GOT3 (cell line): Measurements from ENCODE around the gene ETV3.

ENCODE experiments used
- DNase-seq: peaks from one replicate; lab custom pipeline; 2025; ENCODE audit warnings: mixed read lengths; lab: John Stamatoyannopoulos, UW

The ETV3 gene

DNA sequence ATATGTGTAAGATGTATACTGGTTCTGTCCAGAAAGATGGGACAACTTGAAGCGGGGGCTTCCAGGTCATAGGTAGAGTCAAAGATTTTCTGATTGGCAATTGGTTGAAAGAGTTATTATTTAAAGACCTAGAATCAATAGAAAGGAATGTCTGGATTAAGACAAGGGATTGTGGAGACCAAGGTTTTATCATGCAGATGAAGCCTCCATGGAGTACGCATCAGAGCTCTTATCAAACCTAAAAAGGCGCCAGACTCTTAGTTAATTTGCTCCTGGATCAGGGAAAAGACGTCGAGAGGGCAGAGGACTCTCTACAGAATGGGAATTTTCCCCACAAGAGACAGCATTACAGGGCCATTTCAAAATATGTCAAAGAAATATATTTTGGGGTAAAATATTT, 23.7 kb upstream of the ETV3 start:
- no peak for DNase-seq

DNA sequence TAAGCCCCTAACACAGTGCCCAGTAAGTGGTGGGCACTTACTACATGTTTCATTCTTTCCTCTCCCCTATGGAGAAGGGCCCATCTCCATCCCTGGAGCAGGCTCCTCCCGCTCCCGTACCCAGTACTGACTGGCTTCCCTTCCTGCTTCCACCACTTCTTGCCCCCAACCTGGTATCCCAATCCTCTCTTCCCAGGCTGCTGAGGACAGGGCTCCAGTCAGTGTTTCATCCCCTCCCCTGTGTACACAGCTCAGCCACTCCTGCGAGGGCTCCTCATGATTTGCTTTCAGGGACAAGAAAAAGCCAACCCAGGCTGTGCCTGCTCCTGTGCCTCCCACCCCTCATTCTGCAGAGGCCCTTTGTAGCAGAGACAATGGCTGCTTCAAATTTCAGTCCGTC, 20.8 kb upstream of the ETV3 start:
- DNase-seq: no peak

DNA sequence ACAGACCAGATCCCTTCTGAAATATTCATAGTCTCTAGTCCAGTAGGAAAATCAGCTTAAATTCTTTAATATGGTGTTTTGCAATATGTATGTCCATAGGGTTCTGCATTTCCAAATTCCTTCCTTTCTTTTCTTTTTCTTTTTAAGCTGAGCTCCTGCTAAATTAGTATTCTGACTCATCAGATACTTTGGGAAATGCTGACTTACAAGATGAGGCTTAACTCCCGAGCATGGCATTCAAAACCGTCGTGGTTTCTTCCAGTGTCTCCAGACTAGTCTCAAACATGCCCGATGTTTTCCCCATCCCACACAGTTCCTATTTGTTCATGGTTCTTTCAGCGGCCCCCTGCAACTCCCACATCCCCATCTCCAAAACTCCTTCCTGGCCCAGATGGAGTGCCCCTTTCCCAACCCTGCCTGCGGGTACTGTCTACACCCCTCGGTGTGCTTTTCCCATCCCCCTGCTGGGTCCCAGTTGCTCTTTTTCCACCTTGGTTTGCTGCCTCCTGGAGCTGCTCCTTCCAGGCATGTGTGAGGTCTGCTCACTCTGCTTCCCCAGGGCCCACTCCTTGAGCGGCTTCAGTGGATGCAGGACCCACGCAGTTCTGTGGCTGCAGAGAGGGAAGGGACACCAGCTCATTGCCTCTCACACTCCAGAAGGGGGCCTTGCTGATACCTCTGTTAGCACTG, 19.5 kb upstream of the ETV3 start:
- no peak for DNase-seq

DNA sequence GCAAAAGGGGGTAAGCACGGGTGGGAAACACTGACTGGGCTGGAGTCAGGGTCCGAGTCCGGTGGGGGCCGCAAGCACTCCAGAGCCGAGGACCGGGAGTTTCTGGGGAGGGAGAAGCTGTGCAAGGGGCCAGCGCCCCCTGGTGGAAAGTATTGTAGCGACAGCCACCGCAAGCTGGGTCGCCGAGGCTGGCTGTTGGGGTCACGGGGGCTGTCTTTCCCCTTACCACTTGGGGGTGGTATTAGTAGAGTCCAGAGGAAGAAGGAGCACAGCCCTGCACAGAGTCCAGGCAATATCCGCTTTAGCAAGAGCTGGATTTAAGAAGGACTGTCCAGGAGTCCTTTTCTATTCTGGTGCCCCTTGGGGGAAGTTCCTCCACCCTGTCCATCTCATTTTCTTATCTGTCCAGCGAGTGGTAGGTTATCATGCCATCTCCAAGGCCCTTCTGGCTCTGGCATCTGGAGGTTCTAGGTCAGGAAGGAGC, 17.9 kb upstream of the ETV3 start:
- DNase-seq: peak; percentile 14

DNA sequence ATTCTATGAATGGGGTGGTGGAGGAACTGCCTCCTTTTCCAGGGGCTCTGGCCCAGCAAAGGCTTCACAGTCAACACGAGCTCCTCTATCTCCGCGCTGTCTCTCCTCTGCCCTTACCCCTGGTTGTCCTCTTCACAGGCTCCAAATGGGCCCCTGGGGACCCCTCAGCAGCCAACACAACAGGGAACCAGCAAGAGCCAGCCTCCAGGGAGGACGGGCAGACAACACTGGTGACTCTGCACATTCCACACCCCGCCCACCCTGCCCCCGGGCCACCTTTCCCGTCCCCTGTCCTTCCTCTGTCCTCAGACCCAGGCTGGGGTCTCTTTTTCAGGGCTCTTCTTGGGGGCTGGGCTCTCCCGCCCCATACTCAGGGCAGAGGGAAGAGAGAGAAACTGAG, 17.5 kb upstream of the ETV3 start:
- no peak for DNase-seq

DNA sequence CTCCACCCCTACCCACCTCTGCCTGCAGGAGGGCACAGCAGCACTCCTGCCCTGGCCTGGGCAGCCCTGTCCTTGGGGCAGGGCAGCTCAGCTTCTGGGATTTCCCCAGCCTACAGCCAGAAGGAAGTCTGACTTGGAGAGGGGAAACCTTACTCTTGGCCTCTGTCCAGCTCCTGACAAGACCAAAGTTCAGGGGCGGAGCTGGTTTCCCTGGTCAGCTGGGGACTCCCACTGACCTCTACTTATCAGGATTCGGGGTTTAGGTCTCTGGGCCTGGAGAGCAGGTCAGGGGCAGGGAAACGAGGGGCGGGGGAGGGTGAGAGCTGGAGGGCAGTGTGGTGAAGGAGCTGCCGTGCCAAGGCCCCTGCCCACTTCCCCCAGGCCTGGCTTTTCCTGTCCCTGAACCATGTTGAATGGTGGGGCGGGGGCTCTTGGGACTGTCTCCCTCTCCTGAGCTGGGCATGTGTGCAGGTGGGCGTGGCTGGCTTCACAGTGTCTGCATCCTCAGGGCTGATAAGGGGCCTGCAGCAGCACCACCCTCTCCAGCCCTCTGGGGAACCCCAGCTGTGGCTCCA, 16.8 kb upstream of the ETV3 start:
- DNase-seq: no peak

DNA sequence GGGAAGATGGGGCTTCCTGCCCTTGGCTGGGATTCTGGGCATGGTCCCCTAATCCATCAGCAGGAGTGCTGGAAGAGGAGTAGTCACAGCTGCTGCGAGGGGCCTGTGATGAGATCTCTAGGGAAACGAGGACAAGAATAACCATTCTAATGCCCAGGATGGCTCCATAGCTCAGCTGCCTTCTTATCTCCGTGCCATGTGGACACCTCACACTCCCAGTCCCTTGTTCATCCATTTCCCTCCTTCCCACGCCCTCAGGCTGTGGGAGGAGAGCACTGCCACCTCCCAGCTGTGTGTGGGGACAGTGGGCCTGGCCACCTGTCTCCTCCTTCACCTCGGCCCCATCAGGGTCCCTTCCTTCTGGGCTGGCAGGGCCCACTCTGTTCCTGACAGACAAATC, 16.1 kb upstream of the ETV3 start:
- DNase-seq: no peak

DNA sequence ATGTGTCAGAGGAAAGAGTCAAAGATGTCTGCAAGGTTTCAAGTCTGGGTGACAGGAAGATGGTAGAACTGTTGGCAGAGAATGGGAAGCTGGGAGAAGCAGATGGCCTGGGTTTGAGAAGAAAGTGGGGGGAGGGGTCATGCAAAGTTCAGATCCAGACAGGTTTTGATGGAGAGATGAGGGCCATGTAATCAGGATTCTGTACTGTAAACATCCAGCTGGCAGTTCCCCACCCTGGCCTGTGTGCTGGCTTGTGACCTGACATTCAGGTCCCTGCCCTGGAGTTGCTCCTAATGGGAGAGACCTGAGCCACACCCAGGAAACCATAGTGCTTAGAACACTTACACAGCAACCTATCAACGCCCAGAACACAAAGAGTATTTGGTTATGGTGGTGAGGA, 15.6 kb upstream of the ETV3 start:
- DNase-seq: no peak

DNA sequence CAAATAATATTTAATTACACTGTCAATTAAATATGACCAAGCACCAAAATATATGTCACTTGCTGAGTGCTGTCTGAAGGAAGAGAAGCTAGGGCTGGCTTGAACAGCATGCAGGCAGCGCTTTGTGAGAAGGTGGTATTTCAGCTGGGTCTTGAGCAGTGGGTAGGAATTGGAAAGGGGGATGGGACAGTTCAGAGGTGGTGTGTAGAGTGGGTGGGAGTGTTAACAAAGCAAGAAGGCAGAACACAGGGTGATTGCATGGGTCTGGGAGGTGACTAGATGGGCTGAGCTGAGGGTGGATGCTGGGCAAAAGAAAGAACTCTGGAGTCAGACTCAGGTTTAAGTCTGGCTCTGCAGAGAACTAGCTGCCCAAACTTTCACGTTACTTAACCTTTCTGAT, 14.3 kb upstream of the ETV3 start:
- no peak for DNase-seq

DNA sequence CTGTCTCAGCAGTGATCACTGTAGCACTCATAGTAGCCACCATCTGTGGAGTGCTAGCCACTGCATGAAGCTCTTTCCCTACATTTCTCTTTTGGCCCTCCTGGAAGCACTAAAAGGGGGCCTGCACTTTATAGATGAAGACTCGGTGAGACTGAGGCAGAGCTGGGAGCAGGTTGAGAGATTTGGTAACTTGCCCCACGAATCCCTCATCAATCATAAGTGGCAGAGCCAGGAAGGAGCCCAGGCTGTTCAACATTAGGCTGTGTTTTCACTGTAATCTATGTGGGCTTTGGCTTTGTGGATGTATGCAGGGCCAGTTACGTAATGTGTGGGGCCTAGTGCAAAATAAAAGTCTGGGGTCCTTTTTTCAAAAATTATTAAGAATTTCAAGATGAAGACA, 13.3 kb upstream of the ETV3 start:
- DNase-seq: no peak

DNA sequence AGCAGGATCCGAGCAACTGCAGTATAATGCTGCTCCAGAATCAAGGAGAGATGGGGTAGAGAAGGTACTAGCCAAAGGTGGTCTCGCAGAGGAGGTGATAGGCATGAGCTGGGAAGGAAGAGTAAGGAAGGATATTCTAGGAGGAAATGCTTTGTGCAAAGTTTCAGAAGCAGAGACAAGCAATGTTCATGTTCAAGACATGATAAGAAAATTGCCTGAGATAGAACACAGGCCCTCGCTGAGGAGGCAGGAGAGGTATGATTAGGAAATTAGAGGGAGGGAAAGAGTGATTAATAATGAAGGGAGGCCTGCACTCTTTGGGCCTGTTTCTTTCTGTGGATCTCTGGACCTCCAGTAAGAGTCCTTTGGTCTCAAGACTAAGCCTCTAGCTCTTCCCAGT, 12.9 kb upstream of the ETV3 start:
- no peak for DNase-seq

DNA sequence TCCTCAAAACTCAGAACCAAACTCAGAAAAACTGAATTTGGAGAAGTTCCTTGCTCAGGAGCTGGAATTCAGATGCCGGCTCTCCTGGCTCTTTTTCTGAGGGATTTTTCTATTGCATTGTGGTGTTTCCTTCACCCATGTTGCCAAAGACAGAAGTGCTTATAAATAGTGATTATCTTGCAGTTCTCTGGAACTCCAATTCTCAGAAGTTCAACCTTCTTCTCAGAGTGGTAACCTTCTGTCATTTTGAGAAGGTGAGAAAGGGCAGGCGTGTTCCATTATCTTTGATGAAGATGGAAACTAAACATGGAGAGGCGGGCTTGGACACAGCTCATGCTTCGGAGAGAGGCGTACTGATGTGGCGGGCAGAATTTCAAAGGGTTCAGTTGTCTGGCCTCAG, 12.4 kb upstream of the ETV3 start:
- DNase-seq: no peak

DNA sequence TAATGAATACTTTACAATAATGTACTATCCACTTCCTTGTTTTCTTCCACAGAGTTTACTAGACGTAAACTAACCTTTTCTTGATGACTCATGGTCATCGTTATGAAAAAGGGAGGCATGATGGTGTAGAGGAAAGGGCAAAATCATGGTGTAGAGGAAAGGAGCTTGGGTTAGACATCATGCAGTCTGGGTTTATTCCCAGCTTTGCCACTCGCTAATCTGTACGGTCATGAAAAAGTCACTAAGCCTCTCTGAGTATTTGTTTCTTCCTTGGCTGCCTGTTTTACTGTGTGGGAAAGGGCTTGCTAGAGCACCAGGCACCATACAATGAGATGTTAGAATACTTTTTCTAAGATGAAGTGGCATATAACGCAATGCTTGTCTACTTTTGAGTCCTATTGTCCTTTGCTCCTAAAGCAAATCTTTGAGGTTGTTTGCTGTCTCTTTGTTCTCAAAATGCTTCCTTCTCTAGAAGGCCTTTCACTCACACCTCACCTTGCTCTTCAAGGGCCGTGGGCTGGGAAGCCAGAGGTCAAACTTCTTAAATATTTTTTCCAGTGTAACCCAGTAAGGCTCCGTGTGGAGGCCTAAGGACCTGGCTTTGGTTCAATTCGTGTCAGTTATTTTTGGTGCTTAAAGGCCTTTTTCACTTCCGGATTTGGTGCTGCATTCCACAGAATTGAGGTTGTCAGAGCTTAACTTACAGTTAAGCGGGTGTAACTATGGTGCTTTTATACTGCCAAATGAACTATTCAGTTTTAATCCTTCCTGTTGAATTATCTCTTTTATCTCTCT, 9.9 kb upstream of the ETV3 start:
- DNase-seq: no peak

DNA sequence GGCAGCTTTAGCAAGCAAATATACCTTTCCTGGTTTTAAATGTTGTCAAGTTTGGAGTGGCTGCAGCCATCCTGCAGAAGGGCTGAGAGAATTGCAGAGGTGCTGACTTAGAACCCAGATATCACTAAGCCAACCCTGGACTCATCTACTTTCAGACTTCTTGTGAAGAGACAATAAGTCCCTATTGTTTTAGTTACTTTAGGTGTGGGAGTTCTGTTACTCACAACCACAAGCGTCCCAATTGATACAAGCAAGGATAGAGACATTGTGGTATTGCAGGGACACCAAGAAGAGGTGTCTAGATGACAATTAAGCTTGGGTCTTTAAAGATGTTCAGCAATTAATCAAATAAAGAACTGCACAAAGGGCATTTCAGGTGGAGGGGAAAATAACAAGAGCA, 8.8 kb upstream of the ETV3 start:
- DNase-seq: no peak

DNA sequence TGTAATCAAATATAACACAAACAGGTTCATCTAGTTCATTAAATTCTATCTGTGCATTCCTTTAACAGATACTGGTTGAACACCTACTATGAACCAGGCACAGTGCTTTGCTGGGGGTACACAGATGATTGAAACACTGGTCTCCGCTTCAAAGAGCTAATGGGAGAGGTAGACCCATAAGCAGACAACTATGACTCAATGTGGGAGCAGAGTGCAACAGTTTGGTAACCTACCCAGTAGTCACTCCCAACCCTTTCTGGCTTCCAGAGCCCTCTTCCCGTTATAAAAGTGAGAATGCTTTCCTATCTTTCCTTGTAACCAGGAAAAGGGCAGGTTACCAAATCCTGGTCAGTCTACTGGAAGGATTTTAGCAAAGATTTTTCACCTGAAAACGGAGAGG, 8.0 kb upstream of the ETV3 start:
- DNase-seq: no peak

DNA sequence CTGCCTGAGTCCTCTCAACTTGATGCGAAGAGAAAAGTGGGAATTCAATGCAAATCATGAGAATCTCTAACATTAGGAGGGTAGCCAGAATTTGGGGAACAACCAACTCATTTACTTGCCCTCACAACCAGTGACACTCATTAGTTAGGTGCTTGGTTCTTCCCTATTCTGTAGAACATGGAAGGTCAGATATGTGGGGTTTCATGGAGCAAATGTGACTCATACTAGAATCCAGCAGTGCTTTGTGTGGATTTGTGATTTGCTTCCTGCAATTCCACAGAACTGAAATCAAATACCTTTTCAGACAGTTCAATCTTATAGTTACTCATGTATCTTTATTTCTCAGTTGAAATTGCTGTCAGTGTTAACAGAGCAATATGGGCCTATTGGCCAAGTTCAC, 6.9 kb upstream of the ETV3 start:
- DNase-seq: no peak

DNA sequence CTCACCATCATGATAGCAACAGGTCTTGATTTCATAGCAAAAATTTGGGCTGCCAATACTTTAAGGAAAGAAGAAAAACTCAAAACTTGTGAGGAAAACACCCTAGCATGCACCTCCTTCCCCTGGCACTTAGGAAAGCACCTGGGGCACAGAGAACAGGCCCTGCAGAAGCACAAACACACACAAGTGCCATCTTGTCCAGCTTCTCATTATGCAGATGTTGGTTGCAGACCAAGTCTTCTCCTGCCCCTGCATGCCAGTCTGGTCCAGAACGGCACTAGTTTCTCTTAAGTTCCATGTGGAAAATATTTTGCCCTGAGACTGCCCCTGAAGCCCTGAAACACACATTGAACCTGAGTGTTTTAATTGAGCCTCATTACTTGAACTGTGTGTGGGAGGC, 6.3 kb upstream of the ETV3 start:
- DNase-seq: no peak

DNA sequence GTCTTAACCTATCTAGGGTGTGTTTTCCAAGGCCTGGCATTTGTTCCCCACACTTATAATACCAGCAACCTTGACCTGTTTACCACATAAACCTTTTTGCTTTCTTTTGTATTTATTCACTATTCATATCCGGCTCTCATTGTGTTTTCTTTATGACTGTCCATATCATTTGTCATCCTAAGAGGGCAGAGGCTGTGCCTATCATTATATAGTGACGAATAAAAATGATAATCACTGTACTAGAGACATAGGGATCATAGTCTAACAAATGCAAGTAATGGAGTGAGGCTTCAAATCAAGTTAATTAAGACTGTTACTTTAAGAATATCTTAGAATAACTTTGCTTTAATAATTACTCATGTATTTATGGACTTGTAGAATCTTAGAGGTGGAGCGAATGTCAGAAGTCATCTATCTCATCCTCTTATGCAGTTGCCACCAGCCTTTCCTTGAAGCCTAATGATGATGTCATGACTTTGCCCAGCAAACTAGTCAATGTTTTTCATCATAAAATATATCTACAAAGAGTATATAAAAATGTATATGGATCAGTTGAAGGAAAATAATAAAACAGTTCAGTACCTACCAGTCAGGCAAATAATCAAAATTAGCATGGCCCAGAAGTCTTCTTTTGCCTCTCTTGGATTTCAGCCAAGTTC, 4.7 kb upstream of the ETV3 start:
- no peak for DNase-seq

DNA sequence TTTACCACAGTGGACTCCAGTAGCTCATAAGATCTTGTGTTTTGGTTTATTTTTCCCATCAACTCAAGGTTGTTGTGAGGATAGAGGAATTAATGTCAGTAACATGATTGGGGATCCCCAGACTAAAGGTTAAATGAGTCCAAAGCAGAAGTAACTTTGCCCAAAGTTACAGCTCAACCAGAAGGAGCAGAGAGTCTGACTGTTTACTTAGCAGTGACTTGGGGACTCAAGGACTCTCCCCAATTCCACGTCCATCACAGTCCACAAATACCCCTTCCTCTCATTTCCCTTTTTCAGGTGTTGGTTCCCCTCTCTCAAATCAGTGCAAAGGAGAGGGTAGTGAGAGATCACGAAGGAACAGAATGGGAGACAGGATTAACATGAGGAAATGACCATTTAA, 4.0 kb upstream of the ETV3 start:
- no peak for DNase-seq

DNA sequence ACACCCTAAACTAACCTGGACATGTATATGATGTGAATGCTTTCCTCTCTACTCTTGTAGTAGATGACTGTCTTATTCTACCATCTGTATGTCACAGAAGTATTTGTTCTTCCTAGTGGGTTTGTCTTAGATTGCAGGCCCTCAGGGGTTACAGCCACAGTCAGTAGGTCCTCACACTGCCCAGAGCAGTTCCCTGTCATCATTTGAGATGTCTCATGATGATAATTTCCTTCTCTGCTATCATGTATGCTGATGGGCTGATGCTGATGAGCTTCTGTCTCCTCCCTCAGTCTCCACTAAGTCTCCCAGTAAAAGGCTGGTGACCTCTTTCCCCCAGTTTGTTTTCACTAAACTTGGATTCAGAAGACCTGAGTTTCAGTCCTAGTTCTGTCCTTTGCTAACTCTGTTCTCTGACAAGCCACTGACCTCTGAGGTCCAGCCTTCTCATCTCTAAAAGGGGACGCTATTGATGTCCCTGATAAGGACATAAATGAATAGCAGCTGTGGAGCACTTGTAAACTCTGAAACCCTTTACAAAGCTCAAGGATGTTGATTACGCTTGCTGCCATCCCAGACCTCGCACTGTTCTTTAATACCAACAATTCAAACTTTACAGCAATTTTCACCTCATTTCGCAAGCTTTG, 3.1 kb upstream of the ETV3 start:
- no peak for DNase-seq

DNA sequence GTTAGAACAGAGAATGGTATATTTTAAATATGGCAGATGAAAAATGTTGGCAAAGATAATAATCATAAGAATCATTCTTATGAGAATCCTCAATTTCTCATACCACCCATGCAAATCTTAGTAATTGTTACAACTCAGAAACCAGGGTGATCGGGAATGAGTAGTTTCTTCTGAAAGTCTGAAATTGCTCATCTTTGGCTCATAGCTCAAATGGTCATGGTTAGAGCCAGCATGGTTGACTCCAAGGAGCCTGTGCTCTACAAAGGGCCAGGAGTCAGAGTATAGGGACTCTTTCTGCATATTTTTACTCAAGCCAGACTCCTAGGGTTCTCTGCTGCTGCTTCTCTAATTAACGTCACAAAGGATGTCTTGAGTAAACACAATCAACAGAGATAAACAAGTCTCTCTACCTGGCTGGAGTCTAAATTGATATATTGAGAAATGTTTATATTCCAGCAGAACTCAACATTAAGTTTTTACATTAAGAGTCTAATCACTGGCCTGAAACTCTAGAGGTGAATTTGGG, 1.9 kb upstream of the ETV3 start:
- no peak for DNase-seq

DNA sequence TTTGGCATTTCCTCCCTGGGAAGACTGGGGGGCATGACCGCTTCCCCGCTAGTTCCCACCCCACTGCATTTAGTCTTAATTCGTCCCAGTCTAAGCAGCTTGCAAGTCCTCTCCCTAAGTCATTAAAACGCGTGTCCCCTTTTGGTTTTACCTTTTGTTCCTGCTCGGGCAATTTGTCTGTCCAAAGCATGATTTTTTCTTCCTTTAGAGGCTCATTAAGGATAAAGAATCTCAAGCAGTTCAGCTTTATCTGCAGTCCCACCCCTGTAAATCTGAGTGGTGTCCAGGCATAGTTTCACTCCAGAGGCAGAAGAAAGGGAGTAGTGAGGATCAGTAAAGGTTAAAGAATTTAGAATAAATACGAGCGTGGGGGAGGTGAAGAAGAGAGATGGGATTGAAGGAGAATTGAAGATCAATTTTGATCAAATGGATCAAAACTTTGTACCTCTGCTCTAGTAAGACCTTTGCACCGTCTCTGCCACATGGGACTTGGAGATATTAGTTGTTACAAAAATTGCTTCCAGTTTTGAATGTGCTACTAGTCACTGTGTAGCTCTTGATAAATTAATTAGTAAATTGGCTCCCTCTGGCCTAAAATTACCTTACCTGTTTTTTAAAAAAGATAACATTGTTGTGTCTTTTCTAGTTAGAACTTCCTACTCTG, 989 bp upstream of the ETV3 start:
- no peak for DNase-seq
